ENCODE results near the gene DEGS2.
"Not testable (repeated sequence)": the region's sequence is repeated elsewhere in the genome, so short reads cannot be mapped to it uniquely, and the experiment has no call there.

The DEGS2 gene

DNA sequence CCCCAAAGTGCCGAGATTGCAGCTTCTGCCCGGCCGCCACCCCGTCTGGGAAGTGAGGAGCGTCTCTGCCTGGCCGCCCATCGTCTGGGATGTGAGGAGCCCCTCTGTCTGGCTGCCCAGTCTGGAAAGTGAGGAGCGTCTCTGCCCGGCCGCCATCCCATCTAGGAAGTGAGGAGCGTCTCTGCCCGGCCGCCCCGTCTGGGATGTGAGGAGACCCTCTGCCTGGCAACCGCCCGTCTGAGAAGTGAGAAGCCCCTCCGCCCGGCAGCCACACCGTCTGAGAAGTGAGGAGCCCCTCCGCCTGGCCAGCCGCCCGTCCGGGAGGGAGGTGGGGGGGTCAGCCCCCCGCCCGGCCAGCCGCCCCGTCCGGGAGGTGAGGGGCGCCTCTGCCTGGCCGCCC, 21.2 kb upstream of the DEGS2 start:
- DNase-seq (ENCODE audit: extremely low read depth in 1 of 2, low read depth in 1 of 2): not testable (repeated sequence)

GRCh38 chr14:100178691-100179090, 19.2 kb upstream of the DEGS2 start:
- DNase-seq (ENCODE audit: extremely low read depth in 1 of 2, low read depth in 1 of 2): no peak

DNA sequence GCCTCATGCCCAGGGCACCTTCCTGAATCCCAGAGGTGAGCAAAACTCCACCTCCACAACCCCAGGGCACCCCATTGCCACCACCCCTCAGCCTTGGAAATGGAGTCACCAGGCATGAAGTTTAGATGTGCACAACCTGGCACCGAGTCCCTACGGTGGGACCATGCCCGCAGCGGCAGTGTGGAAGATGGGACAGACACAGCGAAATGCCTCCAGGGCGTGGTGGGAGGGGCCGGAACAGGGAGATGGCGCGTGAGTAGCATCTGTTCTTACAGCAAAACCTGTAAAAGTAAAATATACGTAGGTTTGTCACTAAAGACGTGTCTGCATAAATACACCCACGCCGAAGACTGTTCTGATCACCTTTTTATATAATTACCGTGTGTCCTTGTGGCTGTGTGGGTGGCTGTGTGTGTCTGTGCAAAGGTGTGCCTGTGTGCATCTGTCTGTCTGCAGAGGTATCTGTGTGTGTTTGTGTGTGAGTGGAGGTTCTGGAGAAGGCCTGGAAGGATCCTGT, 17.4 kb upstream of the DEGS2 start:
- DNase-seq (ENCODE audit: extremely low read depth in 1 of 2, low read depth in 1 of 2): no peak

DNA sequence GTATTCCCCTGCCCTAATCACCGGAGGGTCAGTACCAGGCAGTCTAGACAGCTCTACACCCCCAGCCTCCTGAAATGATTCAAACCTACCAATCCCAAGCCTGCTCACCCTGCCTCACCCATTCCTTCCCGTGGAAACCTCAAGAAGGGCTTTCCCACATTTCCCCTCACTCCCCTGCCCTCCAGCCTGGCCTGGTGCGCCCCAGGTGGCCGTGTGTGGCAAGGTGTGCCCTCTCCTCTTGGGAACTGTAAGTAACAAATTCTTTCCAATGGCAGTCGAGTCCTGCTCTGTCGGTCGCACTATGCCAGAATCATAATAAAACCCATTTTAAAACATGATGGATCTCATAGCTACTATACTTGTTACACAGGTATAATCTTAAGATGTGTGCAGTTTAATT, 13.9 kb upstream of the DEGS2 start:
- DNase-seq (ENCODE audit: extremely low read depth in 1 of 2, low read depth in 1 of 2): no peak

DNA sequence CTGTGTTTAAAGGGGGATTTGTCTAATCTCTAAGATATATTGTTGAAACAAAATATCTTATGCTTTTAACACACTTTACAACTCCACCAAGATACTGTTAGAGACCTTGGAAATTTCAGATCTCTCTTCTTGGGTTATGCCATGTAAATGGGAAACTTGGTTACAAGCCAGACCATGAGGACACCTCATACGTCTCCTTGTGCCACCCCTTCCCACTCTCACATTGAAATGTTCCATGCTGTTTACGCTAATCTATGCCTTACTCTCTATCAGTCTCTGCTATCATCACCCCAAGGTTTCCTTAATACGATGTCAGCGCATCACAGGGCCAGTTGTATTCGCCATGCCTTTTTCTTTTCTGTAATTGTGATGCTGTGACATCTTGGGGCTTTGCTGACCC, 13.4 kb upstream of the DEGS2 start:
- no peak for DNase-seq (ENCODE audit: extremely low read depth in 1 of 2, low read depth in 1 of 2)

GRCh38 chr14:100170880-100171279, 11.4 kb upstream of the DEGS2 start:
- no peak for DNase-seq (ENCODE audit: extremely low read depth in 1 of 2, low read depth in 1 of 2)

DNA sequence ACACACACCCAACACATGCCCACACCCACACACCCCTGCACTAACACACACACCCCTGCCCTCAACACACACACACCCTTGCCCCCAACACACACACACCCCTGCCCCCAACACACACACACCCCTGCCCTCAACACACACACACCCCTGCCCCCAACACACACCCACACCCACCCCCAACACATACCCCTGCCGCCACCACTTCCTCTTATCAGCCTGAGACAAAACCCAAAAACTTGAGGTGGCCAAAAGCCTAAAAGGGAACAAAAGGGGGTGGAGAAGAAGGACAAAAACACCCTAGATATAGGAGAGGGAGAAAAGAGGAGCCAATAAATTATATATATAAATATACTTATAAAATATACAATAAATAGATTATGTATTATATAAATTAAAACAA, 9.1 kb upstream of the DEGS2 start:
- DNase-seq (ENCODE audit: extremely low read depth in 1 of 2, low read depth in 1 of 2): no peak

DNA sequence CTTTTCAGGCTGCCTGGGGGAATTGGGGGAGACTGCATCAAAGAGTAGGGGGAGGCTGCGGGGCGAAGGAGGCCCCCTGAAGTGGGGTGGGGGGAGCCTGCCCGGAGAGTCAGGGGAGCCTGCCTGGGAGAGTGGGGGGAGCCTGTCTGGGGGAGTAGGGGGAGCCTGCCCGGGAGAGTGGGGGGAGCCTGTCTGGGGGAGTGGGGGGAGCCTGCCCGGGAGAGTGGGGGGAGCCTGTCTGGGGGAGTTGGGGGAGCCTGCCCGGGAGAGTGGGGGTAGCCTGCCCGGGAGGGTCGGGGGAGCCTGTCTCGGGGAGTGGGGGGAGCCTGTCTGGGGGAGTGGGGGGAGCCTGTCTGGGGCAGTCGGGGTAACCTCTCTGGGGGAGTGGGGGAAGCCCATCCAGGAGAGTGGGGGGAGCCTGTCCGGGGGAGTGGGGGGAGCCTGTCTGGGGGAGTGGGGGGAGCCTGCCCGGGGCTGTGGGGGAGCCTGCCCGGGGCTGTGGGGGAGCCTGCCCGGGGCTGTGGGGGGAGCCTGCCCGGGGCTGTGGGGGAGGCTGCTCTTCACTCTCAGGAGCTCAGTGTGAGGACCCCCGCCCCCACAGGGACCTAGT, 6.5 kb upstream of the DEGS2 start:
- DNase-seq (ENCODE audit: extremely low read depth in 1 of 2, low read depth in 1 of 2): no peak

GRCh38 chr14:100165376-100165775, 5.9 kb upstream of the DEGS2 start:
- no peak for DNase-seq (ENCODE audit: extremely low read depth in 1 of 2, low read depth in 1 of 2)

- DNase-seq (ENCODE audit: extremely low read depth in 1 of 2, low read depth in 1 of 2): no peak
Observed at GRCh38 chr14:100160534-100160916, 1.1 kb upstream of the DEGS2 start.

DNA sequence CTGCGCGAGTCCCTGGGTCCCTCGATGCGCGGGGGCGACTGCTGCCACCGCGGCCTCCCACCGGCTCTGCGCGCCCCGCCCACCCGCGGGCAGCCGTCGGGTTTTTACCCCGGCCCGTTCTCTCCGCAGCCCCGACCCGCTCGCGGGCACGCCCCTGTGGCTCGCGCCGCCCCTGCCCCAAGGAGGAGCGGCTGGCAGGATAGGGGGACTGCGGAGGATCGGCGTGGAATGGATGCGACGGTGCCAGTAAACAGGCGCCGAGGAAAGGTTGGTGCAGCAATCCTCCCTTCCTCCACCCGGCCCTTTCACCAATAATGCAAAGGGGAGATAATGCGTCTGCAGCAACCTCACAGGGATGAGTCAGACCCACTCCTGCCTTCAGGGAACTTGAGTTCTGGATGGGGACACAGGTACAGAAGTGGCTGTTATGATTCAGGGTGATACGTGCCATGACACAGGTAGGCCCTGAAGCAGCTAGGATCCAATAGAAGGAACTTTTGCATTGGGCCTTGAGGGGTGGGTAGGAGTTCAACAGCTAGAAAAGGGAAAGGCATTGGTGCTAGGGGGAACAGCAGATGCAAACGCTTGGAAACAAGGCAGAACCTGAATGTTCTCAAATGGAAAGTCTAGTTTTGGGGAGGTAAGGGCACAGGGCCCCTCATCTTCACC, 554 bp upstream of the DEGS2 start:
- DNase-seq (ENCODE audit: extremely low read depth in 1 of 2, low read depth in 1 of 2): no peak

DNA sequence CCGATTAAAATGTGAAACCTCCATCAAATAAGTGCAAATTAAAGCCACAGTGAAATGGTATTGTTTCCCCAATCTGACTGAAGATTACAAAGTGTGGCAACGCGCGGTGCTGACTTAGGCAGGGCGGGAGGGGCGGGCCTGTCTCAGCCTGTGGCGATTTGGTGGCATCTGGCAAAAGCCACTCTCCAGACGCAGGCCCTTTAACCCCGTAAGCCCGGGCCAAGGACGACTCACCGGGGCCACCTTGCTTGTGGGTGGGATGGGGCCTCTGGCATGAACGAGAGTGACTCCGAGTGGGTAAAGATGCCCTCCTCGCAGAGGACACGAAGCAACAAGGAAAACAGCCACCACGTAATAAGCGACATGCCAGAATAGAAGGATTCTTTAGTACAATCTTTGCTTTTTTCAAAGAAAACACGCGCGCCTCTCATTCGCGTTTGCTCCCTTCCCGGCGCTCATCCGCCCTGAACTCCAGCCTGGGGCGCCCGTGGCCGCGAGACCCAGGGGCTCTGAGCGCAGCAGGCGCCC, 815 bp downstream of the DEGS2 start:
- no peak for DNase-seq (ENCODE audit: extremely low read depth in 1 of 2, low read depth in 1 of 2)

GRCh38 chr14:100157548-100158232, 1.8 kb downstream of the DEGS2 start:
- DNase-seq (ENCODE audit: extremely low read depth in 1 of 2, low read depth in 1 of 2): not testable (repeated sequence)

GRCh38 chr14:100156776-100157175, 2.7 kb downstream of the DEGS2 start:
- DNase-seq (ENCODE audit: extremely low read depth in 1 of 2, low read depth in 1 of 2): no peak

GRCh38 chr14:100155756-100156616, 3.5 kb downstream of the DEGS2 start:
- DNase-seq (ENCODE audit: extremely low read depth in 1 of 2, low read depth in 1 of 2): no peak

DNA sequence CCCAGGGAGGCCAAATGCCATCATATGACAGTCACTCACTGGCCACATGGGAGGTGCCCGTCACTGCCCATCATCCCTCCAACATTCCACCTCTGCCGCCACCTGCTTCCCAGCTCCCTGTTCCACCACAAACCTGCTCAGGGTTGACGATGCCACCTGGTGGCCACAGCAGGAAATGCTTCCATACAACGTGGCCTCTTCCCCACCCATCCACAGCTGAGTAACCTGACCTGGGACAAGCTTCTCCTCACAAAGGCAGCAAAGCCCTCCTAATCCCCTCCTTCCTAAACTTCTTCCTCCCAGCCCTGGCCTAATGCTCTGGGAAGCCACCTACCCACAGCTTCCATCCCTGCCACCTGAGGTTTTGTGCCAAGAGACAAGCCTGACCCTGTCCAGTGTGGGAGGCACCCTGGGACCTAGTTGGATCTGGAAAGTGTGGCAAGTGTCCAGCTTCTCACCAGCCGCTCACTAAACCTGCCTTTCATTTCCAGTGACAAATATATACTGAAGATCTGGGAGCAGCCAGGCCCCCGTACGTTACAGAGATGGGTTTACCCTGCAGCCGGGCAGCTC, 4.3 kb downstream of the DEGS2 start:
- no peak for DNase-seq (ENCODE audit: extremely low read depth in 1 of 2, low read depth in 1 of 2)

DNA sequence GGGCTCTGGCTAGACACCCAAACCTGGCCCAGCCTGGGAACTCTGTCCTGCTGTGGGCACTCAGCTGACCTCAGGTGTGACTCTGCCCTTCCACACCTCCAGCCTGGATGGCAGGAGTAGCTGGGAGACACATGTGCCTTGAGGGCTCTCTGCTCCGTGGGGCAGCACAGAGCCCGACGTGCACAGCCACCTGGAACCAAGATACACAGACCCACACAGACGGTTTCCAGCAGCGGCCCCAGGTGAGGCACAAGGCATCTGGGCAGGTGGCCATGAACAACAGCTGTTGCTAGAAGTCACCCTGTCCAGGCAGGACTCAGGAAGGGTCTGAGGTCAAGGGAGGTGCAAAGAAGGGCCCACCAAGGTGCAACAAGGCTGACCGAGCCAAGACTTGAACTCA, 5.9 kb downstream of the DEGS2 start:
- no peak for DNase-seq (ENCODE audit: extremely low read depth in 1 of 2, low read depth in 1 of 2)

DNA sequence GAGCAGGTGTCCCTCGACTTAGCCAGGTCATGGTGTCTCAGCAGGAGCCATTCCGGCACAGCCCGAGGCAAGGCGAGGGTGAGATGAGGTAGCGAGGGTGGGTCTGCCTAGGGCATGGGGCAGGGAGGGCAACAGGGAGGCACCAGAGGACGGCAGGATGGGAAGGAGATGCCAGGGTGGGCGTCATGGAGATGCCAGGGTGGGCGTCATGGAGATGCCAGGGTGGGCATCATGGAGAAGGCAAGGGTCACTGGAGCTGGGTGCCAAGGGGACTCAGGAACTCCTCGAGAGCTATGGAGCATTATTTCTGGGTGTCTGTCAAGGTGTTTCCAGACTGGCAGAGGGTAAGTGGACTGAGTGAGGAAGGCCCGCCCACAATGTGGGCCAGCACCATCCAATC, 7.4 kb downstream of the DEGS2 start:
- DNase-seq (ENCODE audit: extremely low read depth in 1 of 2, low read depth in 1 of 2): no peak

GRCh38 chr14:100150932-100151587, 8.4 kb downstream of the DEGS2 start:
- DNase-seq (ENCODE audit: extremely low read depth in 1 of 2, low read depth in 1 of 2): no peak

Data from stimulated activated CD8-positive, alpha-beta memory T cell treated with anti-CD3 and anti-CD28 coated beads, Interleukin-7, amount 100 ng/mL, for 48 hours (primary cell).